Activated gamma-delta T cell treated with Interleukin-2 at 50 U/mL for 16 hours (primary cell): ENCODE results near the gene MEX3C.

ENCODE experiments used
- DNase-seq: peaks from one replicate; pipeline ENCODE4 v3.0.0-alpha.2; 2020

The MEX3C gene

GRCh38 chr18:51153659-51154371, 43.7 kb downstream of the MEX3C start:
- DNase-seq = peak; percentile 42

- peak; percentile 55 for DNase-seq
These were observed 45.6 kb downstream of the MEX3C start for GRCh38 chr18:51151568-51152511.

GRCh38 chr18:51151185-51151567, 46.3 kb downstream of the MEX3C start:
- DNase-seq = no peak

- DNase-seq = no peak
These were observed 47.3 kb downstream of the MEX3C start for GRCh38 chr18:51150113-51150700.

GRCh38 chr18:51149670-51150069, 47.8 kb downstream of the MEX3C start:
- no peak for DNase-seq

- no peak for DNase-seq
These were observed 50.6 kb downstream of the MEX3C start for GRCh38 chr18:51146909-51147308.

- DNase-seq = no peak
These were observed 58.5 kb downstream of the MEX3C start for GRCh38 chr18:51138936-51139335.

GRCh38 chr18:51137891-51138290, 59.6 kb downstream of the MEX3C start:
- no peak for DNase-seq

GRCh38 chr18:51137026-51137729, 60.3 kb downstream of the MEX3C start:
- no peak for DNase-seq

- no peak for DNase-seq
These were observed 61.7 kb downstream of the MEX3C start for GRCh38 chr18:51135795-51136194.

GRCh38 chr18:51135364-51135763, 62.1 kb downstream of the MEX3C start:
- DNase-seq = no peak

- DNase-seq = no peak
These were observed 62.8 kb downstream of the MEX3C start for GRCh38 chr18:51134721-51135120.

GRCh38 chr18:51133580-51134160, 63.8 kb downstream of the MEX3C start:
- no peak for DNase-seq

- DNase-seq = no peak
These were observed 65.1 kb downstream of the MEX3C start for GRCh38 chr18:51132256-51132935.

- DNase-seq = no peak
These were observed 68.9 kb downstream of the MEX3C start for GRCh38 chr18:51128533-51128932.

GRCh38 chr18:51127664-51128063, 69.8 kb downstream of the MEX3C start:
- DNase-seq = no peak

- DNase-seq = no peak
These were observed 71.5 kb downstream of the MEX3C start for GRCh38 chr18:51125976-51126375.
